ENCODE data around the gene DDX18.

DNA sequence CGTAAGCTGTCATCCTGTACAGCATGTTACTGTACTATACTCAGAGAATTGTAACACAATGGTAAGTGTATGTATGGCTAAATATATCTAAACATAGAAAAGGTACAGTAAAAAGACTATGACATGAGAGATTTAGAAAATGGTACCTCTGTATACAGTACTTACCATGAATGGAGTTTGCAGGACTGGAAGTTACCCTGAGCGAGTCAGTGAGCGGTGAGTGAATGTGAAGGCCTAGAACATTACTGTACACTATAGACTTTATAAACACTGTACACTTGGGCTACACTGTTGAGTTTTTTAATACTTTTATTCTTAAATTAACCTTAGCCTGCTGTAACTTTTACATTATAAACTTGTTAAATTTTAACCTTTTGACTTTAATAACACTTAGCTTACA is 1.5 kb downstream of the DDX18 start:
- TF ChIP-seq, protein P1, sequence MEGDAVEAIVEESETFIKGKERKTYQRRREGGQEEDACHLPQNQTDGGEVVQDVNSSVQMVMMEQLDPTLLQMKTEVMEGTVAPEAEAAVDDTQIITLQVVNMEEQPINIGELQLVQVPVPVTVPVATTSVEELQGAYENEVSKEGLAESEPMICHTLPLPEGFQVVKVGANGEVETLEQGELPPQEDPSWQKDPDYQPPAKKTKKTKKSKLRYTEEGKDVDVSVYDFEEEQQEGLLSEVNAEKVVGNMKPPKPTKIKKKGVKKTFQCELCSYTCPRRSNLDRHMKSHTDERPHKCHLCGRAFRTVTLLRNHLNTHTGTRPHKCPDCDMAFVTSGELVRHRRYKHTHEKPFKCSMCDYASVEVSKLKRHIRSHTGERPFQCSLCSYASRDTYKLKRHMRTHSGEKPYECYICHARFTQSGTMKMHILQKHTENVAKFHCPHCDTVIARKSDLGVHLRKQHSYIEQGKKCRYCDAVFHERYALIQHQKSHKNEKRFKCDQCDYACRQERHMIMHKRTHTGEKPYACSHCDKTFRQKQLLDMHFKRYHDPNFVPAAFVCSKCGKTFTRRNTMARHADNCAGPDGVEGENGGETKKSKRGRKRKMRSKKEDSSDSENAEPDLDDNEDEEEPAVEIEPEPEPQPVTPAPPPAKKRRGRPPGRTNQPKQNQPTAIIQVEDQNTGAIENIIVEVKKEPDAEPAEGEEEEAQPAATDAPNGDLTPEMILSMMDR (conservative IDR thresholded peaks at IDR 0.05 in 1 of 2, IDR thresholded peaks at IDR 0.05 in 1 of 2; ENCODE audit: extremely low read depth in 1 of 2, insufficient read depth in 1 of 2, low read depth in 1 of 2, low read length in 2 of 2), result no peak
- TF ChIP-seq EZH2 (IDR thresholded peaks at IDR 0.05; ENCODE audit: borderline replicate concordance, low read length), result no peak
